Progenitor cell of endocrine pancreas (in vitro differentiated cells): ENCODE measurements around the gene NRXN3. TPM values are rescaled to one million over a fixed set of nuclear protein-coding genes. Genes with fewer than 3 reads are reported as not detected.

Experiments
- DNase-seq: peaks from one replicate; pipeline ENCODE4 v3.0.0; 2021; ENCODE audit warnings: low spot score; ENCODE audit not compliant: unreplicated experiment
- H3K27ac Mint-ChIP-seq: 2 replicates; pipeline ENCODE4 v1.8.0; 2021; ENCODE audit warnings: mild to moderate bottlenecking, moderate library complexity, mixed read lengths
- H3K27me3 Mint-ChIP-seq: 2 replicates; pipeline ENCODE4 v1.8.0; 2021; ENCODE audit warnings: mixed read lengths
- H3K36me3 Mint-ChIP-seq: 2 replicates; pipeline ENCODE4 v1.8.0; 2022; ENCODE audit warnings: mixed read lengths; ENCODE audit not compliant: insufficient read depth
- H3K4me1 Mint-ChIP-seq: 2 replicates; pipeline ENCODE4 v1.8.0; 2021; ENCODE audit warnings: low read depth, mixed read lengths
- H3K4me3 Mint-ChIP-seq: 2 replicates; pipeline ENCODE4 v1.8.0; 2021; ENCODE audit warnings: low read depth, mild to moderate bottlenecking, moderate library complexity, mixed read lengths
- H3K9me3 Mint-ChIP-seq: 2 replicates; pipeline ENCODE4 v1.8.0; 2021; ENCODE audit warnings: low read depth, mixed read lengths
- total RNA-seq: library from RNA; stranded (reverse); gene quantifications from 2 replicates; pipeline ENCODE4 v1.2.1, GENCODE V29; 2021
- TF ChIP-seq, protein P1 (sequence below): fragments of 200-600 bp; sonication (generic); IDR thresholded peaks from one replicate; pipeline ENCODE4 v1.5.0; 2021; ENCODE audit warnings: antibody characterized with exemption, mild to moderate bottlenecking; ENCODE audit not compliant: unreplicated experiment

Gene NRXN3
- total RNA-seq, 1 donor from 2014 or later: 22.1 TPM

DNA sequence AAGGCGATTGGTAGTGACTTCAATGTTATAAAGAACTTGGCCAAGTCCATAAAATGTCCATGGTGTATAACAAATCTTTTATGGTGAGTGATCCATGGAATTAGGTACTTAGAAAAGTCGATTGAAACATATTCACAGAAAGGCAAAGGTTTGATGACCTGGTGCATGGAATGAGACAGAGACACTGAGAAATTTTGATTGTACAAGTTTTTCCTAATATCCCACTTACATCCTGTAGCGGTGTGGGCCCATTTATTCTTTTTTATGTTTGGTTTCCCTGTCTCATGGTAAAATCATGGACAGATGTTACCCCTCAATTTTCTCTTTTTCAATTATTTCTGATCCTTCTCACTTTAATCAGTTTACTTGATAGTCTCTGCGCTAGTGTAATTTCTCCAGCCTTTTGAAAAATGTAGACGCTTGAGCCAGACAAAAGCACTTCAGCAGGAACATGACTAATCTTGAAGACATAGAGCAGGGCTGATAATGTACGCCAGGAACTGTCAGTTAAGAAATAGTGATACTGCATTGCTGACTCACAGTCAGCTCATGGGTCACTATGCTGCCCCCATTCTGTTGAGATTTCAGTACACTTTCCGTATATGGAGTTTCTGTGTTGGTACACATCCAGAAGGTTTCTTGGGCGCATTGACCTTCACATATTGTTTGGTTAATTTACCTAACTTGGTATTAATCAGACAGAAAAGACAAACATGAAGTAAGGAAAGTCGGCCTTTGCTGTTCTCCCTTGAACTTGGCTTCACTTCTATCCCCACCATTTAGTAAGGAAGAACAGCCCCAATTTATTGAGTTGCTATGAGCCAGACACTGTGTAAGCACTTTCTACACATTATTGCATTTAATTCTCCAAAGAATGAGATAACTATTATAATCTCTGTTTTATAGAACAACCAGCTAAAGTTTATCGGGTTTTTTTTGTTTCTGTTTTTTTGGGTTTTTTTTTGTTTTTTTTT is 1199.5 kb downstream of the NRXN3 start:
- peaks cover 4% of the 10 kb centered on the region for H3K36me3 Mint-ChIP-seq
- H3K27me3 Mint-ChIP-seq: no peaks in the 10 kb centered on the region
- no peak for DNase-seq
- no peaks in the 10 kb centered on the region for H3K4me1 Mint-ChIP-seq
- H3K9me3 Mint-ChIP-seq: no peaks in the 10 kb centered on the region
- TF ChIP-seq, protein P1, sequence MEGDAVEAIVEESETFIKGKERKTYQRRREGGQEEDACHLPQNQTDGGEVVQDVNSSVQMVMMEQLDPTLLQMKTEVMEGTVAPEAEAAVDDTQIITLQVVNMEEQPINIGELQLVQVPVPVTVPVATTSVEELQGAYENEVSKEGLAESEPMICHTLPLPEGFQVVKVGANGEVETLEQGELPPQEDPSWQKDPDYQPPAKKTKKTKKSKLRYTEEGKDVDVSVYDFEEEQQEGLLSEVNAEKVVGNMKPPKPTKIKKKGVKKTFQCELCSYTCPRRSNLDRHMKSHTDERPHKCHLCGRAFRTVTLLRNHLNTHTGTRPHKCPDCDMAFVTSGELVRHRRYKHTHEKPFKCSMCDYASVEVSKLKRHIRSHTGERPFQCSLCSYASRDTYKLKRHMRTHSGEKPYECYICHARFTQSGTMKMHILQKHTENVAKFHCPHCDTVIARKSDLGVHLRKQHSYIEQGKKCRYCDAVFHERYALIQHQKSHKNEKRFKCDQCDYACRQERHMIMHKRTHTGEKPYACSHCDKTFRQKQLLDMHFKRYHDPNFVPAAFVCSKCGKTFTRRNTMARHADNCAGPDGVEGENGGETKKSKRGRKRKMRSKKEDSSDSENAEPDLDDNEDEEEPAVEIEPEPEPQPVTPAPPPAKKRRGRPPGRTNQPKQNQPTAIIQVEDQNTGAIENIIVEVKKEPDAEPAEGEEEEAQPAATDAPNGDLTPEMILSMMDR: no peak
- no peak overlapping the region for H3K27ac Mint-ChIP-seq
- H3K4me3 Mint-ChIP-seq: no peak overlapping the region

DNA sequence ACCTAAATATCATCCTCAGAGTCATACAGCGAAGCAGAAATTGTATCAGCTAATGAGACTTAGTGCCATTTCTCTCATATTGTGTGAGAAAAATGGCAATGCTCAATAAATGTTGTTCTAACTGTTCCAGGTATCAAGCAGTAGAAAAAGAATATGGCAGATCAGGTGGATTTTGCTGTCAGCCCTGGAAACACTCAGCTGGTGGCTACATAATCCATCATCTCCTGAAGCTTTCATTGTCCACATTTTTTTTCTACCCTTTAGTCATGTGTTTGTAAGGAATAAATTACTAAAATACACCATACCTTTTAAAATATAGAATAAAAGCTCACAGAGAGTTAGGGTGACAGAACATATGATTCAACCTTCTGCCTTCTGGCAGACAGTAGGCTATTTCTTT is 1200.8 kb downstream of the NRXN3 start:
- TF ChIP-seq, protein P1: no peak
- no peak overlapping the region for H3K4me3 Mint-ChIP-seq
- no peaks in the 10 kb centered on the region for H3K4me1 Mint-ChIP-seq
- no peaks in the 10 kb centered on the region for H3K27me3 Mint-ChIP-seq
- DNase-seq: no peak
- H3K36me3 Mint-ChIP-seq: peaks cover 4% of the 10 kb centered on the region
- no peak overlapping the region for H3K27ac Mint-ChIP-seq
- no peaks in the 10 kb centered on the region for H3K9me3 Mint-ChIP-seq

DNA sequence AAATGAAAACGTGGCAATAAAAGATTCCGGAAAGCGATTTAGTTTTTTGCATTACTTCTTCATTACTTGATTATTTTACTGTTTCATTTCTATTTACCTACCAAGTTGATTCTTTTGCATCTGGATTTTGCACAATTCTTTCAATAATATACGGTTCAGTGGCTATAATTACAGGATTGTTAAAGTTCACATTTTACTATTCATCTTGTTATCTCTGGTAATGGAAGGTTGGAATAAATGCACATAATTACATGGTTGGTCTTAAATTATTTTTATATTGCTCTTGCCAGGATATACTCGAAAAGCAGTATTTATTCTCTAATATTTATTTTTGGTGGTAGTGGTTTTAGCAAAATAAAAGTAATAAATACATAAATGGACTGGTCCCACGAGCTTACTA is 1203.3 kb downstream of the NRXN3 start:
- H3K9me3 Mint-ChIP-seq: no peaks in the 10 kb centered on the region
- H3K4me1 Mint-ChIP-seq: peaks cover 2% of the 10 kb centered on the region
- no peak for DNase-seq
- TF ChIP-seq, protein P1: no peak
- peaks cover 2% of the 10 kb centered on the region for H3K36me3 Mint-ChIP-seq
- H3K4me3 Mint-ChIP-seq: no peak overlapping the region
- no peaks in the 10 kb centered on the region for H3K27me3 Mint-ChIP-seq
- H3K27ac Mint-ChIP-seq: no peak overlapping the region

DNA sequence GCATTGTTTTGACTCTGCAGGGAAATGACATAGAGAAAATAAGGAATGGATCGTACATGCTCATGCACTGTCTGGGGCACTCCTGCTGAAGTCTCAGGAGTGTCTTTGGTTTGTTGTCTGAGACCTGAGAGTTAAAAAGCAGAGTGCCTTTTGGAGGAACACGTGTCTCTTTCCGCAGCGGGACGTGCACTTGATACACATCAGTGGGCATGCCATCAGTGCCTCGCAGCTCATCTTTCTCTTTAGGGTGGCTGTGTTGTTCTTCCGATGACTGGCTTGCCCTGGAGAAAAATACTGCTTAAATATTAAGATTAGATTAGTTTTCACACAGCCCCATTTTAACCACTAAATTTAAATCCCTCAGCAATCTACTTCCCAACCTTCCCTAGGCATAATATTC is 1205.2 kb downstream of the NRXN3 start:
- no peak overlapping the region for H3K4me3 Mint-ChIP-seq
- TF ChIP-seq, protein P1: no peak
- DNase-seq: no peak
- peaks cover 2% of the 10 kb centered on the region for H3K4me1 Mint-ChIP-seq
- H3K36me3 Mint-ChIP-seq: no peaks in the 10 kb centered on the region
- H3K27me3 Mint-ChIP-seq: no peaks in the 10 kb centered on the region
- no peak overlapping the region for H3K27ac Mint-ChIP-seq
- H3K9me3 Mint-ChIP-seq: no peaks in the 10 kb centered on the region

DNA sequence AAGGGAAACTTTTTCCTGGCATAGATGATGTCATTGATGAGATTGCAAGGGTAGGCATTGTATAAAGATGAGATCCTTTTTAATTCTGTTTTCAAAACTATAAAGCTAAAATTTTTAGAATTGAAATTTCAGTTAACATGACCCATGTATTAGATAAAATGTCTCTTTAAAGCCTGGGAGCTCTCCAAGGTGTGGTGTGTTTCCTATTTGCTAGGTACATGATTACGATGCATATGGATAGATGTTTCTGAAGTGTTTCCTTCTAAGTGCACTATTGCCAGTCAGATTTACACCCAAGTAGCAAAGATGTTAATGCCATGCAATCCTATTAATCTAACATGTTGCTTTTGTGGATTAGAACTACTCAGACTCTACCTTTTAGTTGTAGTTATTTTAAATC is 1206.4 kb downstream of the NRXN3 start:
- H3K36me3 Mint-ChIP-seq: peaks cover under 1% of the 10 kb centered on the region
- no peaks in the 10 kb centered on the region for H3K27me3 Mint-ChIP-seq
- H3K27ac Mint-ChIP-seq: no peak overlapping the region
- no peak for DNase-seq
- H3K9me3 Mint-ChIP-seq: no peaks in the 10 kb centered on the region
- TF ChIP-seq, protein P1: no peak
- no peak overlapping the region for H3K4me3 Mint-ChIP-seq
- H3K4me1 Mint-ChIP-seq: peaks cover 2% of the 10 kb centered on the region
